Stimulated activated CD4-positive, alpha-beta T cell treated with anti-CD3 and anti-CD28 coated beads, Interleukin-12 subunit alpha, Interleukin-12 subunit beta, amount 100 ng/mL, for 24 hours (primary cell): ENCODE measurements around the gene RPRD1B.
"Not testable (repeated sequence)": the region's sequence is repeated elsewhere in the genome, so short reads cannot be mapped to it uniquely, and the experiment has no call there.

Source experiments
- DNase-seq, 2 experiments: peaks; one replicate each; pipeline ENCODE4 v3.0.0-alpha.2; 2020; ENCODE audit warnings: low read depth in 2 of 2

Gene RPRD1B

GRCh38 chr20:38001173-38001875, 32.2 kb upstream of the RPRD1B start:
- no peak for DNase-seq

- no peak for DNase-seq
Measured at GRCh38 chr20:38001981-38002380, 31.6 kb upstream of the RPRD1B start.

GRCh38 chr20:38002422-38002821, 31.1 kb upstream of the RPRD1B start:
- no peak for DNase-seq

- DNase-seq, result no peak
Measured at GRCh38 chr20:38004416-38004815, 29.1 kb upstream of the RPRD1B start.

- DNase-seq, result no peak
Measured at GRCh38 chr20:38005903-38006302, 27.6 kb upstream of the RPRD1B start.

GRCh38 chr20:38007526-38007925, 26.0 kb upstream of the RPRD1B start:
- DNase-seq, result no peak

- DNase-seq, result no peak
Measured at GRCh38 chr20:38008233-38008944, 25.2 kb upstream of the RPRD1B start.

GRCh38 chr20:38009416-38009815, 24.1 kb upstream of the RPRD1B start:
- DNase-seq, result not testable (repeated sequence)

- no peak for DNase-seq
Measured at GRCh38 chr20:38011696-38012095, 21.9 kb upstream of the RPRD1B start.

GRCh38 chr20:38012332-38012731, 21.2 kb upstream of the RPRD1B start:
- no peak for DNase-seq

GRCh38 chr20:38013887-38014286, 19.7 kb upstream of the RPRD1B start:
- DNase-seq, result no peak

- no peak for DNase-seq
Measured at GRCh38 chr20:38017959-38018358, 15.6 kb upstream of the RPRD1B start.

- DNase-seq, result no peak
Measured at GRCh38 chr20:38018385-38018784, 15.2 kb upstream of the RPRD1B start.

GRCh38 chr20:38021087-38021772, 12.3 kb upstream of the RPRD1B start:
- no peak for DNase-seq

GRCh38 chr20:38023181-38024001, 10.2 kb upstream of the RPRD1B start:
- no peak for DNase-seq

- no peak for DNase-seq
Measured at GRCh38 chr20:38024496-38024895, 9.1 kb upstream of the RPRD1B start.

GRCh38 chr20:38029453-38029852, 4.1 kb upstream of the RPRD1B start:
- DNase-seq, result no peak

- DNase-seq, result no peak
Measured at GRCh38 chr20:38031957-38032356, 1.6 kb upstream of the RPRD1B start.

GRCh38 chr20:38032585-38033329, 789 bp upstream of the RPRD1B start:
- DNase-seq, result peak in 1 of 2 experiments; percentile 31

GRCh38 chr20:38034108-38034649, 633 bp downstream of the RPRD1B start:
- DNase-seq, result no peak

GRCh38 chr20:38034961-38035360, 1.4 kb downstream of the RPRD1B start:
- DNase-seq, result no peak
